ENCODE data around the gene FOXL2NB. TPM values are rescaled to one million over a fixed set of nuclear protein-coding genes. Genes with fewer than 3 reads are reported as not detected.
A peak's percentile ranks its signal among the peaks of the same experiment; 100 is the strongest.

The FOXL2NB gene
- total and polyA plus RNA-seq, 4 donors: not detected

DNA sequence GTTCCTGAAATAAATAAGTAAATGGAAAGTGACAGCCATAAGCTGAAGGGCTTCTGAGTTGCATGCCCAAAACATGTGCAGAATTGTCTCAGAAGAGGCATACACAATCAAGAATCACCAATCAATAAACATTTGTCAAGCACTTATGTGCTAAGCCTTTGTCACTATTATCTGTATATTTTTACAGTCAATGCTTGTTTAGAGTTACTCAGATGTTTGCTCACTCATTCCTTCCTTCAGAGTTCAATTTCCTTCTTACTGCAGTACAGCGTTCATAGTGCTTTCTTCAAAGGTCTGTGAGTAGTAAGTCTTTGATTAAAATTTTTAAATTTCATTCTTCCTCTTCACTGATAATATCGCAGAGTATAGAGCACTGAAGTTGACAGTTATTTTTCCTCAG is 17.2 kb downstream of the FOXL2NB start:
- 94 to 96% methylated on average over 2 of the region's 2 CpGs for WGBS, 2 donors
- ATAC-seq (ENCODE audit: low FRiP score) (no peak), DNase-seq (no peak)

DNA sequence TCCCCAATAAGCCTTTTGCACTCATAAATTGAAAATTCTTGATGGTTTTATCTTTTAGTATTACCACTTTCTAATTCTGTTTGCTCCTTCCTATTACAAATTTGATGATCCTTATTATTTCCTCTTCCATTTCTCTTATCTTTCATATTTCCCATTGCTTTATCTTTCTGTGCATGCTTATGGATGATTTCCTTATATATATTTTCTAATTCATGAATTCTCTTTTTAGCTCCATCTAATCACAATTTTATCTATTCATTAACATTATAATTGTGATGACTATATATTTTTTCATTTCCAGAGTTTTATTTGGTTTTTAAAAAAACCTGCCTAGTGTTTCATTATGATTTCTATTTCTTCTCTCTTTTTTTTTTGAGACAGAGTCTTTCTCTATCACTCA is 17.9 kb downstream of the FOXL2NB start:
- no peak for ATAC-seq (ENCODE audit: low FRiP score)
- intact Hi-C loops (cut with DNase I): no loop called here
- H3K27me3 ChIP-seq (ENCODE audit: control insufficient read depth in 1 of 2, insufficient read depth in 2 of 2, low read length in 1 of 2): peaks cover 0 to 2% of the 10 kb centered on the region in 2 donors

More for the DNA sequence above, 17.2 kb downstream of the FOXL2NB start:
- intact Hi-C loops (cut with DNase I): no loop called here
- no peaks in the 10 kb centered on the region for H3K36me3 ChIP-seq (ENCODE audit: control insufficient read depth in 1 of 2, insufficient read depth in 2 of 2, low read length in 1 of 2)
- H3K4me1 ChIP-seq (ENCODE audit: control insufficient read depth in 1 of 2, insufficient read depth in 2 of 2, low read length in 2 of 2): no peaks in the 10 kb centered on the region
- peaks cover 0 to 2% of the 10 kb centered on the region in 2 donors for H3K27me3 ChIP-seq (ENCODE audit: control insufficient read depth in 1 of 2, insufficient read depth in 2 of 2, low read length in 1 of 2)
- H3K9me3 ChIP-seq (ENCODE audit: control insufficient read depth, low read length): peaks cover 1% of the 10 kb centered on the region
- H3K27ac ChIP-seq (ENCODE audit: low read depth in 1 of 2, low read length in 2 of 2): no peak overlapping the region
- H3K4me3 ChIP-seq (ENCODE audit: low read length in 2 of 2): no peak overlapping the region

GRCh38 chr3:138971766-138972320 is 24.8 kb downstream of the FOXL2NB start:
- H3K27me3 ChIP-seq (ENCODE audit: control insufficient read depth in 1 of 2, insufficient read depth in 2 of 2, low read length in 1 of 2): no peaks in the 10 kb centered on the region
- WGBS, 2 donors: 59 to 62% methylated on average over 6 of the region's 6 CpGs
- no peaks in the 10 kb centered on the region for H3K4me1 ChIP-seq (ENCODE audit: control insufficient read depth in 1 of 2, insufficient read depth in 2 of 2, low read length in 2 of 2)
- H3K9me3 ChIP-seq (ENCODE audit: control insufficient read depth, low read length): peaks cover 3% of the 10 kb centered on the region
- H3K4me3 ChIP-seq (ENCODE audit: low read length in 2 of 2): no peak overlapping the region
- no peak overlapping the region for H3K27ac ChIP-seq (ENCODE audit: low read depth in 1 of 2, low read length in 2 of 2)
- DNase-seq (peak in 1 of 2 donors; percentile 59), ATAC-seq (ENCODE audit: low FRiP score) (no peak)
- intact Hi-C loops (cut with DNase I): no loop called here
- H3K36me3 ChIP-seq (ENCODE audit: control insufficient read depth in 1 of 2, insufficient read depth in 2 of 2, low read length in 1 of 2): no peaks in the 10 kb centered on the region

More for the DNA sequence above, 17.9 kb downstream of the FOXL2NB start:
- no peak overlapping the region for H3K27ac ChIP-seq (ENCODE audit: low read depth in 1 of 2, low read length in 2 of 2)
- no peak for DNase-seq
- H3K4me1 ChIP-seq (ENCODE audit: control insufficient read depth in 1 of 2, insufficient read depth in 2 of 2, low read length in 2 of 2): no peaks in the 10 kb centered on the region
- H3K4me3 ChIP-seq (ENCODE audit: low read length in 2 of 2): no peak overlapping the region
- H3K9me3 ChIP-seq (ENCODE audit: control insufficient read depth, low read length): peaks cover 1% of the 10 kb centered on the region
- no peaks in the 10 kb centered on the region for H3K36me3 ChIP-seq (ENCODE audit: control insufficient read depth in 1 of 2, insufficient read depth in 2 of 2, low read length in 1 of 2)

- Histone ChIP-seq H3K27ac (ENCODE audit: low read depth in 1 of 2, low read length in 2 of 2) (no peak overlapping the region), H3K4me3 (ENCODE audit: low read length in 2 of 2) (no peak overlapping the region), H3K4me1 (ENCODE audit: control insufficient read depth in 1 of 2, insufficient read depth in 2 of 2, low read length in 2 of 2) (no peaks in the 10 kb centered on the region), H3K27me3 (ENCODE audit: control insufficient read depth in 1 of 2, insufficient read depth in 2 of 2, low read length in 1 of 2) (no peaks in the 10 kb centered on the region), H3K9me3 (ENCODE audit: control insufficient read depth, low read length) (peaks cover 3% of the 10 kb centered on the region), H3K36me3 (ENCODE audit: control insufficient read depth in 1 of 2, insufficient read depth in 2 of 2, low read length in 1 of 2) (no peaks in the 10 kb centered on the region)
- ATAC-seq (ENCODE audit: low FRiP score): no peak
- peak in 1 of 2 donors; percentile 57 for DNase-seq
- 88 to 90% methylated on average over 5 of the region's 5 CpGs for WGBS, 2 donors
- intact Hi-C loops (cut with DNase I): no loop called here
Observed at GRCh38 chr3:138972941-138973340, 25.9 kb downstream of the FOXL2NB start.

DNA sequence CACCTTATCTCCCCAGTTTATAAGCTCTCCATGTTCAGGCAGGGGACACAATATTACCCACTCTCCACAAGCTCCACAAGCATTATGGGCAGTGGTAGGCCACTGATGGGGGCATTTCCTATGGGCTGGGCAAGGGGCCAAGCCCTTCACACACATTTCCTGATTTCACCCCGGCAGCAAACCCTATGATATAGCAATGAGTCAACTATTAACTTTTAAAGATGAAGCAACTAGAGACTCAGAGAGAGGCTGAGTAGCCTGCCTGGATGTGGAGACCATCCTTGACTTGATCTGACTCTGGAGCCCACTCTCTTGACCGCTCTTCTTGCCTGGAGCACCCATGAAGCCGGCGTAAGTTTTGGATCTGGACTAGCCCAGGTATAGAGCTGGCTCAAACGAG is 27.4 kb downstream of the FOXL2NB start:
- Histone ChIP-seq H3K4me1 (ENCODE audit: control insufficient read depth in 1 of 2, insufficient read depth in 2 of 2, low read length in 2 of 2) (no peaks in the 10 kb centered on the region), H3K4me3 (ENCODE audit: low read length in 2 of 2) (no peak overlapping the region), H3K27ac (ENCODE audit: low read depth in 1 of 2, low read length in 2 of 2) (no peak overlapping the region), H3K27me3 (ENCODE audit: control insufficient read depth in 1 of 2, insufficient read depth in 2 of 2, low read length in 1 of 2) (no peaks in the 10 kb centered on the region), H3K36me3 (ENCODE audit: control insufficient read depth in 1 of 2, insufficient read depth in 2 of 2, low read length in 1 of 2) (no peaks in the 10 kb centered on the region), H3K9me3 (ENCODE audit: control insufficient read depth, low read length) (peaks cover 3% of the 10 kb centered on the region)
- ATAC-seq (ENCODE audit: low FRiP score) (no peak), DNase-seq (peak in 1 of 2 donors; percentile 22)
- 85 to 87% methylated on average over 5 of the region's 5 CpGs for WGBS, 2 donors
- intact Hi-C loops (cut with DNase I): no loop called here

DNA sequence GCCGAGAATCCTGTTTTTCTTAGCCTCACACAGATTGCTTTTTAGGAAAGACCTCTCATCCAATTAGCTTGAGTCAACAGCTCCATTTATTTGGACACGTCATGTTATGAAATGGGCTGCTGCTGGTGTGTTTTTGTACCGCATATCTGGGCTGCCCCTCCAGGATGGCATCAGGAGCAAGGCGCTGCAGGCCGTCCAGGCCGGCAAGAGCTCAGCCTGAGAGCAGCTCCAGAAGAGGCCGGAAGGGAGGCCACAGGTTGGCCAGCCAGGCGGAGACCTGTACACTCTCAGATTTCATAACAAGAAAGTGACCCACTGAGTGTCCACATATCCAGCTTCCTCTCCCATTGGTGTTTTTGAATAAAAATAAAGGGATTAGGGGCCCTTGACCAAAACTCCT is 28.3 kb downstream of the FOXL2NB start:
- DNase-seq (peak in 1 of 2 donors; percentile 30), ATAC-seq (ENCODE audit: low FRiP score) (no peak)
- Histone ChIP-seq H3K9me3 (ENCODE audit: control insufficient read depth, low read length) (peaks cover 3% of the 10 kb centered on the region), H3K27me3 (ENCODE audit: control insufficient read depth in 1 of 2, insufficient read depth in 2 of 2, low read length in 1 of 2) (no peaks in the 10 kb centered on the region), H3K36me3 (ENCODE audit: control insufficient read depth in 1 of 2, insufficient read depth in 2 of 2, low read length in 1 of 2) (no peaks in the 10 kb centered on the region), H3K4me1 (ENCODE audit: control insufficient read depth in 1 of 2, insufficient read depth in 2 of 2, low read length in 2 of 2) (no peaks in the 10 kb centered on the region), H3K27ac (ENCODE audit: low read depth in 1 of 2, low read length in 2 of 2) (no peak overlapping the region), H3K4me3 (ENCODE audit: low read length in 2 of 2) (no peak overlapping the region)
- WGBS, 2 donors: 89 to 92% methylated on average over 8 of the region's 8 CpGs
- intact Hi-C loops (cut with DNase I): no loop called here

GRCh38 chr3:138976047-138976446 is 29.0 kb downstream of the FOXL2NB start:
- intact Hi-C loops (cut with DNase I): no loop called here
- no peak overlapping the region for H3K4me3 ChIP-seq (ENCODE audit: low read length in 2 of 2)
- no peak for ATAC-seq (ENCODE audit: low FRiP score)

DNA sequence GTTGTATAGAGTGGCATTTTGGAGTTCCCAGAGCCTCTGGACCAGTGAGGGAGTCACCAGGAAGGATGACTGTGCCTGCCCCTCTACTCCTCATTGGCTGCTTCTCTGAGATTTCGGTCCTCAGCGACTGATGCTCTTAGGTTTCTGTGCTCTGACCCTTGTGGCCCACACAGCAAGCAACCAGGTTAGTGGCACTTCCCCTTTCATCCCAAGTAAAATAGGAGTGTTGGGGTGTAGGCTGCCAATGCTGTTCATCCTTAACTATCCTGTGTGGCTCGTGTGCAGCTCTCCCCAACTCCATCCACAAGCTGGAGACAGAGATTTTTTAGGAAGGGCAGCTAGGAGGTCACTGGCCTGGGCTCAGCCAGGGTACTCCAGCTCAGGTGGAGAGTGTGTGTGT is 37.8 kb downstream of the FOXL2NB start:
- intact Hi-C loops (cut with DNase I): loop anchor here in 1 of 2 donors (5.0 kb wide), 1 partner anchor 48 kb away; no protein-coding TSS in a partner anchor
- no peak for ATAC-seq (ENCODE audit: low FRiP score)
- 47 to 78% methylated on average over 3 of the region's 3 CpGs for WGBS, 2 donors

More at GRCh38 chr3:138976047-138976446, 29.0 kb downstream of the FOXL2NB start:
- no peaks in the 10 kb centered on the region for H3K36me3 ChIP-seq (ENCODE audit: control insufficient read depth in 1 of 2, insufficient read depth in 2 of 2, low read length in 1 of 2)
- H3K4me1 ChIP-seq (ENCODE audit: control insufficient read depth in 1 of 2, insufficient read depth in 2 of 2, low read length in 2 of 2): no peaks in the 10 kb centered on the region
- peaks cover 3% of the 10 kb centered on the region for H3K9me3 ChIP-seq (ENCODE audit: control insufficient read depth, low read length)
- DNase-seq: no peak
- H3K27ac ChIP-seq (ENCODE audit: low read depth in 1 of 2, low read length in 2 of 2): no peak overlapping the region
- no peaks in the 10 kb centered on the region for H3K27me3 ChIP-seq (ENCODE audit: control insufficient read depth in 1 of 2, insufficient read depth in 2 of 2, low read length in 1 of 2)

GRCh38 chr3:138985932-138986331 is 38.9 kb downstream of the FOXL2NB start:
- intact Hi-C loops (cut with DNase I): no loop called here
- Histone ChIP-seq H3K27me3 (ENCODE audit: control insufficient read depth in 1 of 2, insufficient read depth in 2 of 2, low read length in 1 of 2) (no peaks in the 10 kb centered on the region), H3K9me3 (ENCODE audit: control insufficient read depth, low read length) (no peaks in the 10 kb centered on the region), H3K27ac (ENCODE audit: low read depth in 1 of 2, low read length in 2 of 2) (no peak overlapping the region), H3K4me3 (ENCODE audit: low read length in 2 of 2) (no peak overlapping the region), H3K4me1 (ENCODE audit: control insufficient read depth in 1 of 2, insufficient read depth in 2 of 2, low read length in 2 of 2) (no peaks in the 10 kb centered on the region), H3K36me3 (ENCODE audit: control insufficient read depth in 1 of 2, insufficient read depth in 2 of 2, low read length in 1 of 2) (no peaks in the 10 kb centered on the region)
- no peak for ATAC-seq (ENCODE audit: low FRiP score)
- no peak for DNase-seq
- whole genome bisulfite sequencing, 2 donors: 39 to 48% methylated on average over 4 of the region's 4 CpGs

More for the DNA sequence above, 37.8 kb downstream of the FOXL2NB start:
- no peak for DNase-seq
- H3K4me1 ChIP-seq (ENCODE audit: control insufficient read depth in 1 of 2, insufficient read depth in 2 of 2, low read length in 2 of 2): no peaks in the 10 kb centered on the region
- H3K36me3 ChIP-seq (ENCODE audit: control insufficient read depth in 1 of 2, insufficient read depth in 2 of 2, low read length in 1 of 2): no peaks in the 10 kb centered on the region
- no peaks in the 10 kb centered on the region for H3K9me3 ChIP-seq (ENCODE audit: control insufficient read depth, low read length)
- H3K27ac ChIP-seq (ENCODE audit: low read depth in 1 of 2, low read length in 2 of 2): no peak overlapping the region
- no peaks in the 10 kb centered on the region for H3K27me3 ChIP-seq (ENCODE audit: control insufficient read depth in 1 of 2, insufficient read depth in 2 of 2, low read length in 1 of 2)
- H3K4me3 ChIP-seq (ENCODE audit: low read length in 2 of 2): no peak overlapping the region
